ENCODE data around the gene NSD1. TPM values are rescaled to one million over a fixed set of nuclear protein-coding genes. Genes with fewer than 3 reads are reported as not detected.

Gene NSD1
- total and polyA plus RNA-seq, 10 of the 15 experiments (the other 5 are each of a cell fraction or from before 2014, with no cell fraction given): 7.0 to 57.9 (median 30.4) TPM

GRCh38 chr5:177315411-177315810 lies 181.8 kb downstream of the NSD1 start (continued):
- no peak for TF ChIP-seq CHD1 (IDR thresholded peaks at IDR 0.05; ENCODE audit: low read depth, low read length)

- SMC1A ChIA-PET (ENCODE audit: uncharacterized antibody, unreplicated experiment): interaction anchor here (0.8 to 1.3 kb wide), 5 partner anchors 36 to 201 kb away, joined by 3 to 5 read pairs (median 3); no protein-coding TSS in a partner anchor
- H3K4me3 ChIP-seq: no peak overlapping the region
- H3K9me3 ChIP-seq (replicated peaks; ENCODE audit: control insufficient read depth, insufficient read depth, low read length): peaks cover 7% of the 10 kb centered on the region
- no peaks in the 10 kb centered on the region for H3K27me3 ChIP-seq (replicated peaks in 1 of 2; ENCODE audit: control insufficient read depth in 2 of 2, insufficient read depth in 2 of 2, low read length in 1 of 2)
- in situ Hi-C loops (cut with MboI) (loop anchor here (5.0 kb wide), 1 partner anchor 131 kb away; the partner anchor contains the start of gene PRR7), intact Hi-C loops (cut with micrococcal nuclease; ENCODE audit: unreplicated experiment) (no loop called here)
- H3K79me2 ChIP-seq (ENCODE audit: control insufficient read depth, insufficient read depth, low read length): no peaks in the 10 kb centered on the region; the same call in 1 of the 2 replicates
- peaks cover 15% of the 10 kb centered on the region for H3K4me1 ChIP-seq (ENCODE audit: control insufficient read depth, insufficient read depth, low read length)
- BruUV-seq (replicated peaks): no TSS peak
- H3K36me3 ChIP-seq (ENCODE audit: control insufficient read depth in 2 of 2, insufficient read depth in 2 of 2, low read length in 1 of 2): no peaks in the 10 kb centered on the region; a peak in 1 of 4 replicates
- POLR2A ChIA-PET: interaction anchor here (0.7 to 1.1 kb wide), 3 partner anchors 53 to 193 kb away, joined by 3 to 7 read pairs (median 4); no protein-coding TSS in a partner anchor
- no peak for FAIRE-seq
- no peak for ATAC-seq
- CTCF ChIA-PET: interaction anchor here (0.7 to 5.8 kb wide), 7 partner anchors 12 to 202 kb away, joined by 3 to 88 read pairs (median 4); no protein-coding TSS in a partner anchor
- H2AFZ ChIP-seq (ENCODE audit: control insufficient read depth, low read depth, low read length): no peak overlapping the region
- DNase-seq (ENCODE audit: low read depth, low spot score): no peak
- H4K20me1 ChIP-seq (ENCODE audit: control insufficient read depth, insufficient read depth): no peaks in the 10 kb centered on the region
- RAD21 ChIA-PET (ENCODE audit: unreplicated experiment): interaction anchor here (0.7 to 4.8 kb wide), 3 partner anchors 68 to 839 kb away, joined by 3 to 35 read pairs (median 3); partner anchors contain the start of gene SLC34A1
- no peak overlapping the region for H3K27ac ChIP-seq (ENCODE audit: control insufficient read depth, insufficient read depth)
- TF ChIP-seq ZNF384 (IDR thresholded peaks at IDR 0.05; ENCODE audit: borderline replicate concordance, low read depth, low read length) (no peak), POLR2AphosphoS5 (IDR thresholded peaks at IDR 0.05; ENCODE audit: low read length) (no peak), SMAD5 (IDR thresholded peaks at IDR 0.05; ENCODE audit: low read depth) (no peak), HDGF (IDR thresholded peaks at IDR 0.05) (no peak), BCL11A (IDR thresholded peaks at IDR 0.05; ENCODE audit: low read depth, low read length) (no peak), MTA2 (IDR thresholded peaks at IDR 0.05; ENCODE audit: low read depth) (no peak), CBFB (IDR thresholded peaks at IDR 0.05; ENCODE audit: low read depth) (no peak), DPF2 (IDR thresholded peaks at IDR 0.05) (no peak), SIX5 (IDR thresholded peaks at IDR 0.05; ENCODE audit: low read depth, low read length, severe bottlenecking) (no peak)
- no peak overlapping the region for H3K4me2 ChIP-seq (ENCODE audit: control insufficient read depth, insufficient read depth)
- no peak overlapping the region for H3K9ac ChIP-seq (ENCODE audit: control insufficient read depth, insufficient read depth, low read length)
- WGBS (ENCODE audit: insufficient coverage, insufficient replicate concordance, low lambda C conversion rate, missing lambda C conversion rate): 82% methylated on average over 3 of the region's 3 CpGs
Measured at GRCh38 chr5:177316005-177316404, 182.4 kb downstream of the NSD1 start.
